HCT116 (cell line): Measurements from ENCODE around the gene KCNJ14. TPM values are rescaled to one million over a fixed set of nuclear protein-coding genes. Genes with fewer than 3 reads are reported as not detected.

Experiments used
- ATAC-seq: fragments of 200-7000 bp; cut with Tn5 transposase; 2 replicates; pipeline ENCODE4 v1.9.1; 2020; ENCODE audit warnings: mild to moderate bottlenecking, moderate library complexity
- BruUV-seq: library from RNA; stranded (reverse); fragments of 400-500 nt; replicated peaks from 2 replicates; lab custom pipeline; 2021; lab: Mats Ljungman, UMichigan
- CTCF ChIA-PET: fragments of 300-600 bp; sonication (Branson Sonifier 250); formaldehyde crosslinking; loops from one replicate; lab custom pipeline; 2021; ENCODE audit warnings: antibody characterized with exemption; lab: Charles Lee
- POLR2A ChIA-PET: fragments of 300-600, 350-600 bp; sonication (Branson Sonifier 250); formaldehyde crosslinking; loops from one replicate; lab custom pipeline; 2021; ENCODE audit warnings: antibody characterized with exemption; lab: Charles Lee
- RAD21 ChIA-PET, 2 experiments: fragments of 300-600 bp; sonication (Branson Sonifier 250); formaldehyde crosslinking; loops; one replicate each; lab custom pipeline; 2023; ENCODE audit warnings: low total read pairs in 2 of 2; ENCODE audit not compliant: uncharacterized antibody in 2 of 2, unreplicated experiment in 2 of 2, low non-redundant PET in 1 of 2; lab: Charles Lee
- DNase-seq: peaks from one replicate; pipeline ENCODE4 v3.0.0-alpha.2; 2010; ENCODE audit warnings: low read depth, low spot score
- H2AFZ ChIP-seq: fragments of 200-600 bp; shearing (Covaris generic), sonication (generic); 2 replicates; pipeline ENCODE4 v1.6.1; 2017; ENCODE audit warnings: low read depth, mixed run types, mixed read lengths, antibody characterized with exemption, low read length; ENCODE audit not compliant: poor library complexity, severe bottlenecking
- H3K27ac ChIP-seq: 2 replicates; pipeline ENCODE4 v1.5.1; 2012; ENCODE audit warnings: low read depth, low read length
- H3K27me3 ChIP-seq: fragments of 200-600 bp; sonication (generic); 2 replicates; pipeline ENCODE4 v1.6.1; 2016; ENCODE audit warnings: mixed run types, low read length, mixed read lengths; ENCODE audit not compliant: insufficient read depth
- H3K36me3 ChIP-seq, 2 experiments: fragments of 200-500 bp in 1 of 2; fragments of 200-600 bp in 1 of 2; sonication (Bioruptor generic) in 1 of 2; sonication (generic) in 1 of 2; 2 replicates each; pipeline versions ENCODE4 v1.5.1 to v1.6.1; 2014 to 2016; ENCODE audit warnings: low read length in 2 of 2, inconsistent platforms in 1 of 2, mixed read lengths in 1 of 2, mixed run types in 1 of 2; ENCODE audit not compliant: insufficient read depth in 2 of 2, control insufficient read depth in 1 of 2
- H3K4me1 ChIP-seq, 2 experiments: fragments of 200-600 bp in 1 of 2; sonication (generic) in 1 of 2; 2 replicates each; pipeline versions ENCODE4 v1.5.1 to v1.6.1; 2012 to 2017; ENCODE audit warnings: low read length in 2 of 2, inconsistent platforms in 1 of 2, mild to moderate bottlenecking in 1 of 2, mixed read lengths in 1 of 2, mixed run types in 1 of 2, moderate library complexity in 1 of 2; ENCODE audit not compliant: insufficient read depth in 2 of 2, control insufficient read depth in 1 of 2
- H3K4me2 ChIP-seq: fragments of 200-600 bp; sonication (generic); 2 replicates; pipeline ENCODE4 v1.6.1; 2017; ENCODE audit warnings: mixed run types, low read length, mixed read lengths
- H3K4me3 ChIP-seq, 2 experiments: fragments of 200-600 bp in 1 of 2; sonication (generic) in 1 of 2; replicated peaks in 1 of 2; 2 replicates each; pipeline ENCODE4 v1.5.1; 2011 to 2016; ENCODE audit warnings: low read length in 2 of 2, control low read depth in 1 of 2, low read depth in 1 of 2, mild to moderate bottlenecking in 1 of 2, mixed read lengths in 1 of 2, mixed run types in 1 of 2
- H3K79me2 ChIP-seq: fragments of 200-600 bp; sonication (generic); 2 replicates; pipeline ENCODE4 v1.6.1; 2017; ENCODE audit warnings: mild to moderate bottlenecking, mixed run types, low read length, moderate library complexity, mixed read lengths; ENCODE audit not compliant: insufficient read depth
- H3K9ac ChIP-seq: fragments of 200-600 bp; sonication (generic); 2 replicates; pipeline ENCODE4 v1.6.1; 2016; ENCODE audit warnings: low read length, mixed read lengths
- H3K9me2 ChIP-seq: fragments of 200-600 bp; sonication (generic), shearing (Covaris generic); 2 replicates; pipeline ENCODE4 v1.6.1; 2017; ENCODE audit warnings: mixed run types, mild to moderate bottlenecking, moderate library complexity; ENCODE audit not compliant: insufficient read depth
- H3K9me3 ChIP-seq, 2 experiments: fragments of 200-500 bp in 1 of 2; fragments of 200-600 bp in 1 of 2; sonication (Bioruptor generic) in 1 of 2; sonication (generic) in 1 of 2; 2 replicates each; pipeline ENCODE4 v1.6.1; 2014 to 2017; ENCODE audit warnings: low read length in 2 of 2, mixed read lengths in 2 of 2, inconsistent platforms in 1 of 2, low read depth in 1 of 2, mild to moderate bottlenecking in 1 of 2, mixed run types in 1 of 2, moderate library complexity in 1 of 2; ENCODE audit not compliant: control insufficient read depth in 1 of 2, insufficient read depth in 1 of 2
- H4K20me1 ChIP-seq: fragments of 200-600 bp; sonication (generic), shearing (Covaris generic); 2 replicates; pipeline ENCODE4 v1.6.1; 2017; ENCODE audit warnings: mixed run types, mild to moderate bottlenecking, moderate library complexity; ENCODE audit not compliant: insufficient read depth
- CEBPB ChIP-seq: IDR thresholded peaks from 2 replicates; pipeline ENCODE4 v1.6.1; 2012; ENCODE audit warnings: low read depth
- CTCF ChIP-seq, 3 experiments: fragments of 200-600 bp in 1 of 3; sonication (generic) in 1 of 3; IDR thresholded peaks in 2 of 3; conservative IDR thresholded peaks in 1 of 3; 2 replicates each; pipeline ENCODE4 v1.5.1; 2012 to 2017; ENCODE audit warnings: low read depth in 2 of 3, low read length in 2 of 3, antibody characterized with exemption in 1 of 3, borderline replicate concordance in 1 of 3, control low read depth in 1 of 3, mild to moderate bottlenecking in 1 of 3, mixed read lengths in 1 of 3, mixed run types in 1 of 3, moderate library complexity in 1 of 3; ENCODE audit not compliant: insufficient read depth in 1 of 3
- EGR1 ChIP-seq: IDR thresholded peaks from 2 replicates; pipeline ENCODE4 v1.6.1; 2012; ENCODE audit warnings: low read depth
- POLR2A ChIP-seq: IDR thresholded peaks from 2 replicates; pipeline ENCODE4 v1.7.0; 2011; ENCODE audit warnings: borderline replicate concordance; ENCODE audit not compliant: insufficient read depth, insufficient read length; ENCODE audit errors: extremely low read depth
- POLR2AphosphoS5 ChIP-seq: IDR thresholded peaks from 2 replicates; pipeline ENCODE4 v1.6.1; 2011; ENCODE audit warnings: mild to moderate bottlenecking, low read depth, low read length, moderate library complexity
- REST ChIP-seq: IDR thresholded peaks from 2 replicates; pipeline ENCODE4 v1.6.1; 2012; ENCODE audit warnings: low read depth
- SIN3A ChIP-seq: IDR thresholded peaks from 2 replicates; pipeline ENCODE4 v1.6.1; 2012; ENCODE audit warnings: low read depth
- SRF ChIP-seq: IDR thresholded peaks from 2 replicates; pipeline ENCODE4 v1.6.1; 2012; ENCODE audit warnings: low read depth
- TCF7L2 ChIP-seq: IDR thresholded peaks from 2 replicates; pipeline ENCODE4 v1.7.0; 2011; ENCODE audit warnings: borderline replicate concordance, inconsistent platforms; ENCODE audit not compliant: insufficient read depth, insufficient read length; ENCODE audit errors: extremely low read depth
- YY1 ChIP-seq: IDR thresholded peaks from 2 replicates; pipeline ENCODE4 v1.6.1; 2011; ENCODE audit warnings: low read length, low read depth, moderate library complexity, mild to moderate bottlenecking; ENCODE audit not compliant: insufficient replicate concordance; ENCODE audit errors: extremely low read depth
- ZNF274 ChIP-seq: fragments of 200-500 bp; sonication (Bioruptor generic); IDR thresholded peaks from 2 replicates; pipeline ENCODE4 v1.6.1; 2014; ENCODE audit warnings: mild to moderate bottlenecking, low read depth, low read length, inconsistent platforms
- intact Hi-C: fragments of 100-400 bp; cut with micrococcal nuclease; formaldehyde crosslinking; loops from 2 replicates; pipeline ENCODE4 v1.10.0; 2022
- total RNA-seq: library from RNA; stranded (reverse); gene quantifications from one replicate; pipeline ENCODE4 v1.2.1, GENCODE V29; 2021; ENCODE audit not compliant: unreplicated experiment

The KCNJ14 gene
- total RNA-seq, 1 experiment from 2014 or later, result 2.5 TPM

DNA sequence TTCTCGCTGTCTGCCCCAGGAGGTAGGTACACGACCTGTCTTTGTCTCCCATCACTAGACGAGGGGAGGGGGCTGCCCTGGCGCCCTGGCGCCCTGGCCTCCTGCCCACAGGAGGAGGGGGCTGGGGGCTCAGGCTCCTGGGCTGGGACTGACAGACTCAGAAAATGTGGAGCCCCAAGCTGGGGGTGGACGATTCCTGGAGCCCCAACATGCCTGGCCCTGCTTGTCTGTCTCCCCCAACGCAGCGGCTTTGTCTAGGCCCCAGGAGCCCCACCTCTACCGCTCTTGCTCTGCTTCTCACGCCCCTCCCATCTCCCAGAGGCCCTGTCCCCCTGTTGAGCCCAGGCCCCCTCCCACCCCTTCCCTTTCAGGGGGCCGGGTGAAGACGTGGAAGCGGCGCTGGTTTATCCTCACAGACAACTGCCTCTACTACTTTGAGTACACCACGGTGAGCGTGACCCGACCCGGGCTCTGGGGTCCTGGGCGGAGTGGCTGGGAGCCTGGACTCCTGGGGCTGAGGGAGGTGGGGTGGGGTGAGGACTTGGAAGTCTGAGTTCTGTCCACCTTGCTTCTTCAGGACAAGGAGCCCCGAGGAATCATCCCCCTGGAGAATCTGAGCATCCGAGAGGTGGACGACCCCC, 22.4 kb downstream of the KCNJ14 start:
- BruUV-seq, result no TSS peak
- Histone ChIP-seq H3K27me3 (no peaks in the 10 kb centered on the region), H3K27ac (no peak overlapping the region), H3K4me1 (peaks cover 0 to 10% of the 10 kb centered on the region in 2 experiments; a peak in 2 of 4 replicates), H3K9me3 (no peaks in the 10 kb centered on the region), H3K79me2 (no peaks in the 10 kb centered on the region), H4K20me1 (no peaks in the 10 kb centered on the region), H3K9ac (no peak overlapping the region), H3K36me3 (peaks cover 18 to 45% of the 10 kb centered on the region in 2 experiments), H3K4me2 (no peak overlapping the region), H2AFZ (no peak overlapping the region), H3K4me3 (no peak overlapping the region), H3K9me2 (no peaks in the 10 kb centered on the region)
- ChIA-PET RAD21 (no interaction called here), POLR2A (no interaction called here), CTCF (no interaction called here)
- no peak for TF ChIP-seq SIN3A
- TF ChIP-seq CTCF (IDR thresholded peaks at IDR 0.05 in 2 of 3, conservative IDR thresholded peaks at IDR 0.05 in 1 of 3; ENCODE audit: borderline replicate concordance in 1 of 3, insufficient read depth in 1 of 3, low read depth in 2 of 3, low read length in 2 of 3), result no peak
- no peak for TF ChIP-seq POLR2A
- TF ChIP-seq SRF, result no peak
- TF ChIP-seq REST, result no peak
- no peak for TF ChIP-seq CEBPB
- TF ChIP-seq EGR1, result no peak
- no peak for TF ChIP-seq YY1
- no peak for TF ChIP-seq TCF7L2
- no peak for TF ChIP-seq POLR2AphosphoS5
- TF ChIP-seq ZNF274, result no peak
- ATAC-seq (no peak), DNase-seq (no peak)
- intact Hi-C loops, result no loop called here
